HG02588 (cell line): ENCODE measurements around the gene RPGR.

Experiments used
- ATAC-seq: cut with Tn5 transposase; IDR thresholded peaks from one replicate; pipeline ENCODE4 v1.9.1; 2021; ENCODE audit warnings: mild to moderate bottlenecking, moderate library complexity; ENCODE audit not compliant: unreplicated experiment

The RPGR gene

DNA sequence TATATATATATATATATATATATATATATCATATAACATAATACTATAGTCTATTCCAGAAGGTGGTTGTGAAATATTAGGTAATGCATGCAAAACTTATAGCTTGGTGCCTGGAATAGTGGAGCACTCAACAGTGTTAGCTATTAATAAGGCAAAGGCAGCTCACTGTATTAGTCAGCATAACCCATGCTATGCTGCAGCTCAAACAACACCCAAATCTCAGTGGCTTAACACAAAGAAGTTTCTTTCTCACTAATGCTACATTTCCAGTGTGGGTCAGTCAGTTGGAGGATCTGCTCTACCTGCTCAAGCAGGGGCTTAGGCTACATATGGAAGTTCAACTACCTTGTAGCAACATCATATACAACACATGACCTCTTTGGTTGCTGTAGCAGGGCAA lies 5.2 kb upstream of the RPGR start:
- ATAC-seq, result peak; percentile 71

DNA sequence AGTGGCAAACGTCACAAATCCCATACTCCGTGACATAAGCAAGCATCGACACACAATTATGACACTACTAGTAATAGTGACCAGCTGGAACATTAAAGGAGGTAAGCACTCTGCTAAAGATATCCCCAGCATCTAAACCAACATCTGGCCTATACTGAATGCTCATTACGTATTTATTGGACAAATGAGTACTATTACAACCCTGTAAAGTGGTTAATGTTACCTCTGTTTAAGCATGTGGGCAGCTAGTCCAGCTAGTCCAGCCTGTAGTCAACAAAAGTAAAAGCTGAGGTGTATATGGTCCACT lies 419 bp upstream of the RPGR start:
- no peak for ATAC-seq

DNA sequence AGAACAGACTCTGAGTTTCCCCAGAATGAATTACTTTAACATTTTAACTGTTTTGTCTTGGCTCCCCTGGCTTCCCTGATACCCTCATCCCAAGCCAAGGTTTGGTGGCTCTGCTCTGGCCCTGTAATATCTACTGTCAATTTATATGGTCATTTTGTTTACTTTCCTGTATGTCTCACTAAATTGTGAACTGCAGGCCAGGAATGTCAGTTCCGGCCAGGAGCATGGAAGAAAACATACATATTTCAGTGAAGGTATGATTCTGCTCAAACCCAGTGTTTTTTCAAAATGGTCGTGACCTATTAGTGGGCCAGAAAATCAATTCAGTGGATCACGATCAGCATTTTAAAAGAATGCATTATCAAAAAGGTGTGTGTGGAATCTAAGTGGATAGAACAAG lies 1.2 kb downstream of the RPGR start:
- ATAC-seq, result no peak

DNA sequence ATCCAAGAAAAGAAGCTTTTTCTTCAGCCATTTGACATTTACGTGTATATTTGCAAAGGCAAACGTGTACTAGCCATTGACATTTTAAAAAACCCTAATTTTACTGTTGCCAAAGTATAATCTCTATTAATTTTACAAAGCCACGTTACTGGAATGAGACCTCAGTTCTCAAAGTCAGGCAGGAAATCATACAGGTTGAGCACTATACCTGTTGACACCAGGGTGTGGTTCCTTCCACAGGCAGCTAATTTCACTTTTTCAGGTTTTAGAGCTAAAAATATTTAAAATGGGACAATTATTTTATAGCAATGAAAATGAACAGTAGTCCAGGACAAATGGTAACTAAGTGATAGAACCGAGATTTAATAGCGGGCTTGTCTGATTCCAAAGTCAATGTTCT lies 6.5 kb downstream of the RPGR start:
- ATAC-seq, result no peak

DNA sequence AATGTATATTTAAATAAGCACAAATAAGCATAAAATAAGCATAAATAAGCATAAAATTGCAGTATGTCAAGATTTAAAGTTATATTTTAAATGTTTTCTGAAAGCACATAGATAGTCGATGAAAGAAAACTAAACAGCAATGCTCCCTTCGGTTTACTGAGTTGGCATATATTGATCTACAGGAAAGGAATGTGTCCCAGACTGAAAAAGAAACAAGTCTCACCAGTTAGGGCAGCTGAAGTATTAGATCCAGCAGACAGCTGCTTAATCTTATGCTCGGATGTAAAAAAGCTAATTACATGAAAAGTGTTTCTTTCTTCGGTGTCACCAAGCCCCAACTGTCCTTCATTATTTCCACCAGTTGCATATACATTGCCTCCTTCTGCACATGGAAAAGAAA lies 8.7 kb downstream of the RPGR start:
- ATAC-seq, result no peak

DNA sequence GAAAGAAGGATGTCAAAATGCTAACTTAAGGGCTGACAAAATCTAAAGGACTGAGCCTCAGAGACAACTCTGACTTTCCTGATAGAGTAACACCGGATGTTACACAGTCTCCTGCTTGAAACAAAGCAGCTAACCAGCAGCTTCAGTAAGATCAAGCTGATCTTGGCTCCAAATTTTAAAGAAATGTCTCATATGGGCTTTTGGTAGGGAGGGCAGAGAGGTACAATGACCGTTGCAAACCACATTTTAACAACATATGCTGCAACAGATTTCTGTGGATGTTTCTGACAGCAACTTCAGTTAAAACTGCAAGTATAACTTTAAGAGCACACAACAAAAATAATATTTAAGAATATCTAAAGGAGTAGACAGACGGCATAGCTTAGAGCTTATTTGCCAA lies 9.1 kb downstream of the RPGR start:
- no peak for ATAC-seq

DNA sequence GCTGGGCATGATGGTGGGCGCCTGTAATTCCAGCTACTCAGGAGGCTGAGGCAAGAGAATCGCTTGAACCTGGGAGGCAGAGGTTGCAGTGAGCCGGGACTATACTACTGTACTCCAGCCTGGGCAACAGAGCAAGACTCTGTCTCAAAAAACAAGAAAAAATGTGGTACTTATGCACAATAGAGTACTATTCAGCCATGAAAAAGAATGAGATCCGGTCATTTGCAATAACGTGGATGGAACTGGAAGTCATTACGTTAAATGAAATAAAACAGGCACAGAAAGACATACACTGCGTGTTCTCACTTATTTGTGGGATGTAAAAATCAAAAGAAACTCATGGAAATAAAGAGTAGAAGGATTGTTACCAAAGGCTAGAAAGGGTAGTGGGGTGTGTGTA lies 12.1 kb downstream of the RPGR start:
- ATAC-seq, result no peak

DNA sequence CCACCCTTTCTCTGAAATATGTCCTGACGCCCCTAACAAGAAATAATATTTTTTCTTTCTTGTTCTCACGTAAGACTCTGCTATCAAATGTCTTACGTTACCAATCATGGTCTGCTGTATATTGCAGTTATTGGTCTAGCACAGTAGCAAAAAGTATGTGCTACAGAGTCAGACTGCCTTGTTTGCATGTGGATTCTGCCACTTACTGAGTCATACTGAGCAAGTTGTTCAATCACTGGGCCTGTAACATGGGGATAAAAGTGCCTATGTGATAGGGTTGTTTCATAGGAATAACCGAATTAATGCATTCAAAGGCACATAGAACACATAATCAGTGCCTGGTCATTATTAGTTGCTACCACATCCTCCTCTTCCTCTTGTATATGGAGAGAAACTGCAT lies 14.1 kb downstream of the RPGR start:
- ATAC-seq, result no peak

DNA sequence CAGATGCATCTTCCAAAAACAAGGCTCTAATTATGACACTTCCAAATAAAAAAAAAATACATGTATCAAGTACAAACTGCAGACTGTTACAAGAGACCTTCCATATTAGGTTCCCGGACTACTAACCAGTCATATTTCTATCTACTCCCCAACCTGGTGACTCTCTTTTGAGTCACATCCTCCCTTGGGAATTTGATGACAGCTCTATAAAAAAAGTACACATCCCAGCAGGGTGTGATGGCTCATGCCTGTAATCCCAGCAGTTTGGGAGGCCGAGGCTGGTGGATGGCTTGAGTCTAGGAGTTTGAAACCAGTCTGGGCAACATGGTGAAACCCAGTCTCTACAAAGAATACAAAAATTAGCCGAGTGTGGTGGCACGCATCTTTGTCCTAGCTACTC lies 14.9 kb downstream of the RPGR start:
- no peak for ATAC-seq

DNA sequence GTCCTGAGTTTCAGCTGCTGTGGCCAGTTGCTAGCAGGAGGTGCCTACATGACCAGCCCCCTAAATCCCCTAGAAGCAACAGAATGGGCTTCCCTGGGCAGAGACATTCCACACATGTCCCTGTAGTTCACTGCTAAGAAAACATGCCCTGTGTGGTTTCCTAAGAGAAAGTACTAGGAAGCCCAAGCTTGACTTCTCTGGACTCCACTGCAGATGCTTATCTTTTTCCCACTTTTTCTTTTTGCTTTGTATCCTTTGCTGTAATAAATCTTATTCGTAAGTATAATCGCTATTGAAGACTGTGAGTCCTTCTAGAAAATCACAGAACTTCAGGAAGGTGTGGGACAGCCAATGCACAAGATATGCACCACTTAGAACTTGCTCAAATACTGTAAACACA lies 15.6 kb downstream of the RPGR start:
- no peak for ATAC-seq

DNA sequence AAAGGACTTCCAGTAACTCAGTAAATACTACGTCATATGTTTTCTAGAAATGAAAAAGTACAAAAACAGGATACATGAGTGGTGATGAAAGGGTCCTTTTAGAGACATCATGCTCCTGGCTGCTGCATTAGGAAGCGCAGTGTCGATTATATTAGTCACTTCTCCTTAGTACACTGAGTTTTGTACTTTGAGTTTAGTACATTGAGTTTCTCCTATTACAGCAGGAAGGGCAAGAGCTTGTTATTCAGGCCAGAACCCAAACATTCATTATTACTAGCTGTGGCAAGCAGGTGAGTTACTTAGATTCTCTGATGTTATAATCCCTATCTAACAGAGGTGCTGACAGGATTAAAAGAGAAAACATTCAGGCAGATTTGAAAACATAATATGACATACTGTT lies 21.3 kb downstream of the RPGR start:
- ATAC-seq, result no peak

DNA sequence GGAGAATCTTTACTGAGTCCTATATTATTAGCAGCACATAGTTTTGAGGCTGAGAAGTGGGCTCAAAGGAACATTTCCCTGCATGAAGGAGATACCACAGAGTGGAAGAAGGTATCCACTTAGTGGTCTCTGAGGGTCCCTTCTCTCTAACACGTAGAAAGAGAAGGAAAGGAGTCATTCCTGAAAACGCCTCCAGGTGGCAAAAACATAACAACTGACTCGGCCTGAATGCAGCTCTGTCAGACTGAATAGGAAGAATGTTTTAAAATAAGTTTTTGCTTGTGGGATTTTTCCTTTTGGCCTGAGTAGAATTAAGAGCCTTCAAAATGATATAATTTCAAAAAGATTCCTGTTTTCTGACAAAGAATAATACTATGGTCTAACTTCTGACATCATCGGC lies 23.3 kb downstream of the RPGR start:
- no peak for ATAC-seq

DNA sequence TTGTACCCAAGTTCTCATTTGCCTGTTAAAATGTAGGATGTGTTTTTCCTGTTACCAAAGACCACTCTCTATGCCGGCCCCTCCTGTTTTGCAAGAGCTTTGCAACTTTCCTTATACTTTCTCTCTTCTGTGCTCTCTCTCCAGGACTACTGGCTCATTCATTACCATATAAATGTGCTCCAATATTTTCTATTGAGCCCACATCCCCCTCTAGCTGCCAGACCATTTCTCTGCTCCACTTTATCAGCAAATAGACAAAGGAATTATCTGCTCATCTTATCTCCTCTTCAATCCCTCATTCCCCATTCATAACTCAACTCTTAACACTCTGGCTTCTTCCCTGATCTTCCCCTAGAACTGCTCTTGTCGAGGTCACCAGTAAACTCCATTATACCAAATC lies 33.6 kb downstream of the RPGR start:
- ATAC-seq, result no peak

DNA sequence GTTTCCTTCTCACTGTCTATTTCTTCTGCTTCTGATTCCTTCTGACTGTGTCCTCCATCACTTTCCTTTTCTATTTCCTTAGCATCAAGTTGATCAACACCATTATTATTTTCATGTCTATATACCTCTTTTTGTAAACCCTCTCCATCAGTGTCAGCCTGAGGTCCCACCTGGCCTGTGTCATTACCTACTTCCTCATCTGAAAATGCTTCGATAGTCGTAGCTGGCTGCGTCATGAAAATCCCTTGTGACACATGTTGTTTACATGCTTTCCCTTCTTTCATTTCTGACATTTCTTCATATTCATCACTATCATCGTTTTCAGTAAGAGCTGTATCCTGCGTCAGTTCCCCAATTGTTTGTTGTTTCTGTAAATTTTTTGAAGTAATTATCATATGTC lies 39.6 kb downstream of the RPGR start:
- ATAC-seq, result no peak

DNA sequence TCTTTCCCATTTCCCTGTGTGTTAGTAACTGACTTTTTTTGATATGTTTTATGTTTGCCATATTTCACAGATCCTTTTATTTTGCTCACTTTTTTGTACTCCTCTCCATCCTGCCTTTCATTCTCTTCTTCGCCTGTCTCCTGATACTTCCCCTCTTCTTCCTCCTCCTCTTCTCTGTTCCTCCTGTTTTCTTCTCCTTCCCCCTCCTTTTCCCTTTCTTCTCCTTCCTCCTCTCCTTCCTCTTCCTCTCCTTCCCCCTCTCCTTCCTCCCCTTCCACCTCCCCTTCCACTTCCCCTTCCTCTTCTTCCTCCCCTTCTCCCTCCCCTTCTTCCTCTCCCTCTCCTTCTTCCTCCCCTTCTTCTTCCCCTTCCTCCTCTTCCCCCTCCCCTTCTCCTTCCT lies 41.7 kb downstream of the RPGR start:
- ATAC-seq, result no peak

DNA sequence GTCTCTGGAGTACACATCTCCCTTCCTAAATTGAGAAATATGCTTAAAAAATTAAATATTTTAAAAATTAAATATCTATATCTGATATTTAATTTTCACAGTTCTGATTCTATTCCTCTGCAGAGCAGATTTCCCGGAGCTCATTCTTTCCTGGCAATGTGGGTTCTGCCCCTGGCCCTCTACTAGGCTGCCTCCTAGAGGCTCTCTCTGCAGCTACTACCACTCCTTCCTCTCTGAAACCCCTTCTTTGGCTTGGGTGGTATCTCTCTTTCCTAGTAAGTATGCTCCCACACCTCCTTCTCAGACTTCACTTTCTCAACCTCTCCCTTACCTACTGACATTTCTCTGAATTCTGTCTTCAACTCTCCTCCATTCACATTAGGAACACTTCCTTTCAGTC lies 45.3 kb downstream of the RPGR start:
- no peak for ATAC-seq

DNA sequence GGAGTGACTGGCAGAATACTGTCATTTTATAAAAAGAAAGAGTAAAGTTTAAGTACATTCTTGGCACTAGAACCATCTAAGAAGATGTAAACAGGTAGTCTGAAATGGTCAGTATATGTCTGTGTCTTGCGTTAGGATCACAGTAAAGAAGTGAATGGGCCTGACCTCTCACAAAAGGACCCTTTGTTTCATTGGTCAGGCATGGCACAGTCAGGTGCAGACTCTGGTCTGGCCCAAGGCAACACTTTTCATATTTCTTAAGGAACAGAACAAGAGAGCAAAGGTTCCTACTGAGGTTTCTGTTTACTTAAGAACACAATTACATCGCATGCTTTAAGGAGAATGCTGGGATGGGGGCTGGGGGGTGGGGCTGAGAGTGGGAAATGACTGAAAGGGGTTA lies 48.1 kb downstream of the RPGR start:
- ATAC-seq, result no peak

DNA sequence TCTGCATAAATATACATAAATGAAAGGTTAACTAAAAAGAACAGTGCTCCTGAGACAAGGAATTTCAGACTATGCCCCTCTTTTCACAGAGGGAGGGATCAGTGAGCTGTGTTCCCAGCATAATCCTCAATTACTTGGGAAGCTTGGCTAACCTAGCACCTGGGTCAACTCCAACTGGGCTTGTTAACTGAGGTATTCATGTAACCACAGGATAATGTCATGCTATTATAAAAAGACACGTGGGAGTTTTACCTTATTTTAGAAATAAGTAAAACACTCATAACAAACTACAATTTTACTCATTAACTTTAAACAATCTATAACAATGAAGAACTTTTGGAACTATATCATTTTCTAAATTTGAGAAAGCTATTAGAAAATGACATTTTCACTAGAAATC lies 48.6 kb downstream of the RPGR start:
- ATAC-seq, result no peak

DNA sequence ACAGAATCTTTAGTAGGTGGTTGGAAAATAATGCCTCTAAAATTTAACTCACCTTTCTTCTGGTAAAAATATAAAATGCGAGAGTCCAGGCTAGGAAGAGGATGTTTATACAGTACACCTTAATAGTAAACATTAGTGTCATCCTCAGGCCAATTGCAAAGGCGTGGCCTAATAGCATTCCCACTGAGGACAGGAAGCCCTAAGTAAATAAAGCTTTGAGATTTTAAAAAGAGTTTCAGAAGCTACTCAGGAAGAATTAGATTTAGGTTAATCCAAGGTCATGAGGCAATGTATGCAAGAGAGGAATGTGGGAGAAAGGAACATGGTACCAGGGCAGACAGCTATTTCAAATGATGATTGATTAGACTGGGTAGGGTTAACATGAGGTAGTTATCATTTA lies 49.5 kb downstream of the RPGR start:
- ATAC-seq, result no peak

DNA sequence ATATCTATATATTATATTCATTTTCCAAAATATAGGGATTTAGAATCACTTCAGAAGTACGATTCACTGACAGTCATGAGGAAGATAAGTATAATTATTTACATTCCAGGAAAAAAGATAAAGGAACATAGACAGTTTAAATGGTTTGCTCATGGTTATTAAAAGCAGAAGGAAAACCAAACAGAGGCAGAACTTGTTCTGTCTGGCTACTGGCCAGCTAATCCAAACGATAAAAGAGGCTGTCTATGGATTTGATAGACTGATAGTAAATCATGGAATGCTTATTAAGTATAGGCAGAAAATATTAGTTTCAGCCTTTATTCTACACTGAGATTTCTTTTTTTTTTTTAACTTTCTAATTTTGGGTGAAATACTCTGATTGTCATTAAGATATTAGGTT lies 50.2 kb downstream of the RPGR start:
- ATAC-seq, result no peak

DNA sequence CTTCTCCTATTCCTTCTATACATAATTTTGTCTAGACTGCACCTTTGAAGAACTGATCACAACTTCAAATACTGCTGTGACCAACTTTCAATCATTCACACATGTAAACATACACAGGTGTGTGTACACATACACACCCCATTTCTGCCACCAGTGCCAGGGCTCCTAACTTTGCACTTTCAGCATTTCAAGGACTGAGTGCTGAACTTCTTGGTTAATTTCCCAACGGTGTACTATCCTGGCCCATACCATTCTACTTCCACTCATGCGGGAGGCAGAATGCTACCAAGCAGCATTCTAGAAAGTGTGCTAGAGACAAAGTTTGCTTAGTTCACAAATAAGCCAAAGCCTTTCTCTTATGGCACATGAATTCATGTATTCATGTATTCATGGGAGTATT lies 51.2 kb downstream of the RPGR start:
- no peak for ATAC-seq

DNA sequence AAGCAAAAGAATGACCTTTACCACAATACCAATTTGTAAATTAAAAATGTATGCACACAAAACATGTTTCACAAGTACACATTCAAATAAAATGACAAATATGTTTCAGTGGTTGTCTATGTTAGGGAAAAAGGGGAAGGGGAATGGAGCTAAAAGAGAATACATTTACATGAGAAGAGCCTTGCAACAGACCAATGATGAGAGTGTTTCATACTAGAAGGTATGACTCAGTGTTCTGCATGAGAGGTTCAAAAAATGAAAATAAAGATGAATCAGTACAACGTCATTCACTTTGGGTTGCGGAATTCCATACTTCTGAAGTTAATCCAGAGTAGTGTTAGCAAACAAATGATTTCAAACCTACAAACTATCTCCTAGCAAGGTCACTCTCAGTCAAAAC lies 51.7 kb downstream of the RPGR start:
- ATAC-seq, result no peak

DNA sequence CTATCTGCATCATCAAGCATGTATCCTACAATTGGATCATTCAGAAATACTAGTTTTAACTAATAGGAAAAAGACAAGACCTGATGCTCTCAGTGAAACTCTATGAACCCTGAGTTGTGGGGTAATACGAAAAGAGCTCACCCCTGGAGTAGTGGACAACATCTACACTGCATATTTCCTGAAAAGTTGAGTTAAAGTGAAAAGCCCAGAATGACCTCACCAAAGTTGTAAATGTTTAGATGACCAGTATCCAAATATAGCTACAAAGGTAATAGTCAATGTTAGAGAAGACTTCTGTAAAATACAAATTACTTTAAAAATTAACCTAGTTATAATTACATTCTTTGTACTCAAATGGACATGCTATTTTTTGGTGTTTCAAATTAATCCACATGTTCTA lies 53.9 kb downstream of the RPGR start:
- peak; percentile 55 for ATAC-seq

DNA sequence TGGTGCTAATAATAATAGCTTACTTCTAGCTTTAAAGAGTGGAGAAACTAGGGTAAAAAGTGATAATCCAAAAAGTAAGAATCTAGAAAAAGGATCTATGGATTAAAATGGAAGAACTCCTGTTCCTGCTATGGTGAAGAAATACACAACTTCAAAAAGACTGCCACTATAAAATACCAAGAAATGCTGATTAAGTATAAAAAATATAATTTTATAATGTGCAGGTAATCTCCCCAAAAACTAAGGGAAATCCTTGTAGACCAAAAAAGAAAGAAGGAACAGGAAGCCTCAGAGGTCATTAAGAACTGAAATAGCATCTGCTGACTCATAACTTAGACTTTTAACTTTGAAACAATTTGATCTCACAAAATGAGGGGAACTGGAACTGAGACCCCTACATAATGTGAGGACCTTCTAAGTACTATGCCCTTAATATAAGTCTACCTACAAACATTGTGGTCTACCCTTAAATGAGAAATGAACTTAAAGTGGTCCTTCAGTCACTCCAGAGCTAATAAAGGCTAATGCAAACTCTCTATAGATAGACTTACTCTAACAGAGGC lies 56.1 kb downstream of the RPGR start:
- ATAC-seq, result peak; percentile 50
